Stimulated activated CD4-positive, alpha-beta T cell treated with anti-CD3 and anti-CD28 coated beads, TNF-alpha, amount 100 ng/mL, for 48 hours (primary cell): ENCODE data around the gene KCND3.
A peak's percentile ranks its signal among the peaks of the same experiment; 100 is the strongest.
"Not testable (repeated sequence)": the region's sequence is repeated elsewhere in the genome, so short reads cannot be mapped to it uniquely, and the experiment has no call there.

Source experiments
- DNase-seq, 3 donors: peaks; one replicate each; pipeline ENCODE4 v3.0.0-alpha.2; 2020; ENCODE audit warnings: low read depth in 3 of 3

KCND3 gene

DNA sequence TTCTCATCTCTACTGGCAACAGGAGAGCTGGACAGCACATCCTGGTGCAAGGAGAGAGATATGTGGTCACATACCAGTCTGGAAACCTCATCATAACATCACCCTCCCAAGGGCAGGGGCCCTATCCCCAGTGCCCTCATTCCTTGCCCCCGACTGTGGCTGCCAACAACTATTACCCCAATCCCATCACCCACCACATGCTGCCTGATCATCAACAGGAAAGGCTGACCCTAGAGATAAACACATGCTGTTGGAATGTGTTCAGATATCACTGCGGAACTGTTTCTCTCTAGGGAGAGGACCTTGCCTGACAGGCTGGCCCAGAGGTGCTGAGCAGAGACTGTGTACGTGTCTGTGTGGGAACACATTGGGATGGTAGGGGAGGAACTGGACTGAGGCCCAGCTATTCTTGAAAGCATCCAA lies 245.8 kb downstream of the KCND3 start:
- no peak for DNase-seq

DNA sequence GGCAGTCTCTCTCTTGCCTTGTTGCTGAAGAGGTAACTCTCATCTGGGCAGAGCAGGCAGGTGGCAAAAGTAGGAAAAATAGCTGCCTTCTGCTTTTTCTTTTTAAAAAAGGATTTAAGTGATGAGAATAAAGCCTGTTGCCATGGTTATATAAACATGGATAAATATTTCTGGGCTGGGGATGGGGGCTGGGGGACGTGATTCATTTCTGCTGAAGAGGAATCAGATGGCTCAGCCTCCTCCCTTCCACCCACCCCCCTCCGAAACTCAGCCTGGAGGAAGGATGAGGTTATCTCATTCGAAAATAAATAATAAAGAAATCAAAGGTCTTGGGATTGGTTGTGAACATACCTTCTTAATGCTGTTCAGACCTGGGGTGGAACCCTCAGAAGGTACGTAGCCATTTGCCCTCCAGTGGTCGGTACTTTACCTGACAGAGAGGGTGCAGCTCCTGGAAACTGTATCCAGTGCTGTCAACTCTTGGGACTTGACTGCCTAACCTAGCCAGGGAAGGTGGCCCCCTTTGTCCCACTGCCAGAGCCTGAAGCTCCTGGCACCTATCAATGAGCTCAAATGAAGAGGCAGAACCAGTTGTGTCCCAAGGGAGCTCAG lies 246.4 kb downstream of the KCND3 start:
- DNase-seq, result no peak

GRCh38 chr1:111742292-111742691 lies 247.2 kb downstream of the KCND3 start:
- DNase-seq, result not testable (repeated sequence)

GRCh38 chr1:111739925-111740765 lies 249.3 kb downstream of the KCND3 start:
- DNase-seq, result no peak

DNA sequence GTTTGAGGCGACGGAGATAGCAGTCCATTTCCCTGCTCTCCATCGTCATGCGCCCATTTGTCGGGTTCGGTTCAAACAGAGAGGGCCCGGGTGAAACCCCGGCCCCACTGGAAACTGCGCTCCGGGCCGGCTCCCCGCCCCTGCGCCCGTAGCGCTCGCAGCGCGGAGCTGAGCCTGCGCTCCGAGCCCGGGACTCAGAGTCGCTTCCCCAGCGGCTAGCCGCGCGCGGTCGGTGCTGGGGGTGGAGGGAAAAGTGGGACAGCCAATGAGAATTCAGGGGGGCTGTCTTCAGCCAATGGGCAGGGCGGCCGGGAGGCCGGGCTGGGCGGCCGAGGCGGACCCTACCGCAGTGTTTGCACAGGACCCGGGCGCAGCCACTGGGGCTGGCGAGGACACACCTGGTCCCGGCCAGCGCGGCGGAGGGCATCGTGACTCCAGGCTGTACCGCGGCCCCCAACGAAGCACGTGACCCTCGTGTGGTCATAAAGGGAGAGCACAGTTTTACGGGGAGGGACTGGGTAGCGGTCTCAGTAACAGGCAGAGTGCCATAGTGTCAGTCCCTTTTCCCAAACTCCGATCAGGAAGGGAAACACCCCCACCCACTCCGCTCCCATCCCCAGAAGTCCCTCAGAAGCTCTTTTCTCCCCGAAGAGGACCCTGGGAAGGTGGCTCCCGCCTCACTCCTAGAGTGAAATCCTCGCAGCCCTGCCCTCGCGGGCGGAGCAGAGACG lies 250.1 kb downstream of the KCND3 start, which contains the start of gene INKA2:
Gene INKA2, minus strand, starts transcription at position 202 of the 731 bp plus-strand sequence. Its CDS starts 153 bp downstream, at position 49.
- peak; percentile 62 to 74 (median 65) for DNase-seq

DNA sequence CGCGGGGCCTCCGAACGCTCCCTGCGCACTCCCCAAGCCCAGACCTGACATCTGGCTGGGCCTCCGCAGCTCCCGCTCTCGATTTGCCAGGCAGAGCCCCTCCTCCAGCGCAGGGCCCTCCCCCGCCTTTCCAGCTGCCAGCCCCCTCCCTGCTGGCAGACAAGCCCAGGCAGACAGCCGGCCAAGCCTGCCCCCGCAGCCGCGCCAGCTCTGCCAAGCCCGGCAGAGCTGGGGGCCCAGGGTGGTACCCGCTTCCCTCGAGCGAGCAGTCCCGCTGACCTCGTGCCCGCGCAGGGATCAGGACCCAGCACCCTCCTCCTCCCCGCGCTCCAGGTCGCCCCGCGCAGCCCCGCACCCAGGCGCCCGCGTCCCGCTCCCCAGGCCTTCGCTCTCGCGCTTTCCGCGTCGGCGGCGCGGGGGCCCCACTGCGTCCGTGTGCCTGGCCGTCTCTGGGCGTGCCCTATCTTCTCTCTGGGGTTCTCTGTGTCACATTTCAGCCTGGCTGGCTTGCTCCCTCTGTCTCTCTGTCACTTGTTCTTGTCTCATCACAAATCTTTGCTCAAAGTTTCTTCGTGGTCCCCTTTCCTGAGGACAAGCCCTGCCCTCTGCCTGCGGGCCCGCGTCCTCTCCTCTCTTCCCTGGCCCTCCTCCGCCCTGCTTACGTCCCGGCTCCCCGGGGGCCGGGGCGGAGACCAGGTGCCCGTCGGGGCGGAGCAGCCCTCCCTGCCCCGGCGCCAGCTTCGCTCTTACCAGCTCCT lies 250.9 kb downstream of the KCND3 start:
- no peak for DNase-seq

DNA sequence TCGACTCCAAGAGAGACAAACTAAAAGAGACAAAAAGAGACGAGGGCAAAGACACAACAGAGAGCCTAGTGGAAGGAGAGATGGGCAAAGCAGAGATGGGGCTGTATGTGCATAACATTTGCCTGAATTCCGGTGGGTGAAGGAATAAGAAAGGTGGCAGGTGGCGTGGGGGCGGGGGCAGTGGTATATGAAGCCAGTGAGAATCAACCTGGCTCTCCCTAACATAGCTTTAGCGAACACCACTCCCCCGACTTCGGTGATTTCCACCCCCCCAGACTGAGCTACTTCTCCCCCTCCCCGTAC lies 251.4 kb downstream of the KCND3 start:
- DNase-seq, result no peak

DNA sequence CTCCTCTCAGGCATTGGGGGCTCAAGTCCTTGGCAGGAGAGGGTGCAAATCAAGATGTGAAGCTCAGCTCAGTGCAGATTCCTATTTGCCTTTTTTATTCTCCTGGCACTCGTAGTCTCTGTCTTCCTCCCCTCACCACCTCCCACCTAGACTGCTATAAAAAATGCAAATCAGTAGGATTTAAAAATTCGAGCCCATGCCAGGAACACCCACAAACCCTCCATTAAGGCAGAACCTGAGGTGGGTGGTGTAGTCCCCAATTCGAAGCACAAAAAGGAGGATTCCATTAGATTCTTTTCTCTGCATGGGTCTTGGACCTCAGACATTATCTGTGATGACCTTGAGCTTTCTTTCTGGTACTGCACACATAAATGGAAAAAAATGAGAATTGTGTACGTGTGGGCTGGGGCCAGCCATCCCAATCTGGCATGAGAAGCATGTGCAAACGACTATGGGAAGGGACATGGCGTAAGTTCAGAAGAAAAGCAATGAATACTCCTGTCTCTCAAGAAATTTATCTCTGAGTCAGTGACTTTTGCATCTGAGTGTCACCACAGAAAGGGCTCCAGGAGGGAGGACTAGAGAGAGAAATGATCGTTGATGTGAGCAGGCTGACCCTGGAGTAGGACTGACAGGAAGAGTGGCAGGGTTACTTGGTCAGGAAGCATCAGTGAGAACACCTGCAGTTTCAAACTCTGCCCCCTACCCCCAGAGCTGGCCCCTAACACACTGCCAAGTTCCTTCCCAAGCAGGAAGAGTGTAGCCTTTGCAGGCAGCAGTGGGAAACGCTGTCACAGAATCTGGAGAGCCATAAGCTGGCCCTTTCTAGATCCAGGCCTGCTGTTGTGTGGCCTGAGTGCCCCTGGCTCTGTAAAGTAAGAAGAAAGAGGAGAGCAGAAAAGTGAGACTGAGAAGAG lies 252.0 kb downstream of the KCND3 start:
- DNase-seq, result no peak

- DNase-seq, result no peak
These were observed 252.8 kb downstream of the KCND3 start for GRCh38 chr1:111736548-111737215.

GRCh38 chr1:111735858-111736544 lies 253.5 kb downstream of the KCND3 start:
- no peak for DNase-seq

DNA sequence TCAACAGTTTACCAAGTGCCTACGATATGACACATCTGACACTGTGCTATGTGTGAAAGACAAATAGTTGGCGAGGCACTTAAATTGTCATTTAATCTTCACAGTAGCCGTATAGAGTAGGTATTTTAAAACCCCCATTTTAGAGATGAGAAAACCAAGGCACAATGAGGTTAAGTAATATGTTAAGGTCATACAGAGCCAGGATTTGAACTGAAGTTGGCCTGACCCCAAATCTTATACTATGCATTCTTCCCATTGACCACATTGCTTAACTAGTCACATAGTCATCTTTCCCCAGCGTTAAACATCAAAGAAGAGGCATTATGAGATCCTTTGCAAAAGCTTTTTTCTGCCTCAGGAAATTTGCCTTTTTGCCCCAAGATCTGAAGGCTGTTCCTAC lies 254.1 kb downstream of the KCND3 start:
- no peak for DNase-seq

- DNase-seq, result no peak
These were observed 254.6 kb downstream of the KCND3 start for GRCh38 chr1:111734856-111735255.

- no peak for DNase-seq
These were observed 255.0 kb downstream of the KCND3 start for GRCh38 chr1:111734426-111734825.

DNA sequence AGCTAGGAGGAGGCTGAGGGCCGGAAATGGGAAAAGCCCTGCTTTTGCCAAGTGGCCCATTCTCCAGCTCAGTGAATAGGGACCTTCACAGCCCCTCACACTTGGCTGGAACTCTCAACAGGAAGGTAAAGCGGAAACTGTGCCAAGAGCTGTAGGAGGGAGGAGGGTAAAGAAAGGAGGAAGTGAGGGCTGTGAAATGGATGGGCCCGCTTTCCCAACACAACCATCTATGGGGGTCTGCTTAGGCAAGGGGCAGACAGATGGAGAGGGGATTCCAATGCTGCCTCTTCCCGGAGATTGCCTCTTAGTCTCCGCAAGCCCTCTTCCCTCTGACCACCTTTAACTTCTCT lies 255.5 kb downstream of the KCND3 start:
- no peak for DNase-seq

GRCh38 chr1:111733183-111733991 lies 256.1 kb downstream of the KCND3 start:
- no peak for DNase-seq

- no peak for DNase-seq
These were observed 256.8 kb downstream of the KCND3 start for GRCh38 chr1:111732718-111733117.

- DNase-seq, result no peak
These were observed 257.5 kb downstream of the KCND3 start for GRCh38 chr1:111731956-111732355.

- DNase-seq, result no peak
These were observed 258.8 kb downstream of the KCND3 start for GRCh38 chr1:111730706-111731105.
